HK-2 (cell line): ENCODE results near the gene LSM5.

Experiments
- DNase-seq: peaks from one replicate; pipeline ENCODE4 v3.0.0-alpha.2; 2018; ENCODE audit not compliant: unreplicated experiment

The LSM5 gene

DNA sequence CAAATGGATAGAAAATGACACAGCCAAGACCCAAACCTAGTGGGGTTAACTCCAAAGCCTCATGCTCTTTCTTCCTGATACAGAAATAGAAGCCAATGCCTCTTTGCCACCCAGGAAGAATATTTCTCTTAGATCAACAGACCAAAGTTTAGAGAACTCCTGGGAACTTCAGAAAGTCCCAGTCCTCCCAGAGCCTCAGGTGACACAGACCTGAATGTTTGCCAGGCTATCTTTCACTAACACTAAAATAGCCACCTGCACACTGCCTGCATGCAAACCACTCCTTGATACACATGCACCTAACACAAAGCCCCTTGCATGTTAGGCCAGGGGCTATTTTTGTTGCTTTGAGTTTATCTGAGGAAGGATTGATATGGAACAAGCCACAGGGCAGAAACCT is 27.7 kb downstream of the LSM5 start:
- no peak for DNase-seq

DNA sequence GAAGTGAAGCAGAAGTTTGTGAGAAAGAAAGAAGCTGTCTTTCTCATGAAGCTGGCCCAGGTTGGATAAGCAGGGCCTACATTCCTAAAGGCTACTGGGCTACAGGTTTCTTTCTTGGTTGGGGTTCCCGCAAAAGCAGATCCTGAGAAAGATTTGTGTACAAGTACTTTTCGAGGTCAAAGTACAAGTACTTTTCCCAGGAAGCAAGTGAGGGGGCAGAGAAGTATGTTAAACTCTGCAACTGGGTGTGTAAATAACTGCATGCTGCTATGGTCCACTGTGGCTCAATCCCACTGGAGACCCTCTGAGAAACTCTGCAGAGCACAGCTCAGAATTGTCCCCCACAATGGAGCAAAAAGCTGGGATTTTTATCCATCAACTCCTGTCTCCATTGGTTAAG is 28.7 kb downstream of the LSM5 start:
- no peak for DNase-seq

GRCh38 chr7:32459788-32460187 is 30.4 kb downstream of the LSM5 start:
- DNase-seq, result no peak

DNA sequence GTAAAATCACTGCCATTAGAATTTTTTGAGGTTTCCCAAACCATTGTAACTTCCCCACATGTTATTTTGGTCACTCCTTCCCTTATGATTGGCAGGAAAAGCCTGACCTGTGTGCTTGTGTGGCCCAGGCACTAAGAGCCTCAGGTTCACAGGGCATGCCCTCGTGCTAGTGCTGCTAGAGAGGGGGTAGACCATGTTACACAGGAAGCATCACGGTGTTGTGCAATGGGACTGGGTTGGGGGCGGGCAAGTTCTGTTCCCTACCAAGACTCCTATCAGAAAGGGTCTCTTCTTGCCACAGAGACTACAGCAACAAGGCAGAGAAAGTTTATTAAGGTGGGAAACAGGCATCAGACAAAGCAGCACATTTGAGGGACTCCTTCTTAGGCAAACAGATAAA is 32.2 kb downstream of the LSM5 start:
- DNase-seq, result no peak

DNA sequence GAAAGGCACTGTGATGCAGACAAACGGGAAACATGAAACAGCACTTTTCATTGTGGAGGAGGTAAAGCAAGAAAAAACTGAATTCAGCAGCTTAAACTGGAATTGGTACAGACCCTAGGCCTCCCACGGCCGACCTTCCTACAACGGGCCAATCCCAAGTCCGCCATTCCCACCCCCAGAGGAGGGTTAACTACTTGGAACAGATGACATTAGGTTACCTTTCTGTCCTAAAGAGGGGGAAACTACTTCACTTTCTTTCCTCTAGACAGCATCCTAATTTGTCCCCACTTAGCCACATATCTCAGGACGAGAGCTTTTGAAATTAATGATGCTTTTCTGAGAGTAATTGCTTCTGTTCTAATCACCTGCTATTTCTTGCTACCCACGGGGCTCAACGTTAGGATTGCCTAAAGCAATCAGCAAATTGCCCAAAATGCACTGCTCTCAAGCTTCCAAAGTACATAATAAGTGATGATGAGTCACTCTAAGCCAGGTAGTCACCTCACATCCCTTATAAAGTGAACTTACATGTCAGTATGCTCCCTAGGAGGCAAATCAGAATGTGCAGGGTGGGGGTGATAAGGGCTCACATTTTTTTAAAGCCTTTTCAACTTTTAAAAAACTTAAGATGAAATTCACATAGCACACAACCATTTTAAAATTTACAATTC is 36.7 kb downstream of the LSM5 start:
- DNase-seq, result no peak

- no peak for DNase-seq
Observed at GRCh38 chr7:32447218-32447617, 43.0 kb downstream of the LSM5 start.

DNA sequence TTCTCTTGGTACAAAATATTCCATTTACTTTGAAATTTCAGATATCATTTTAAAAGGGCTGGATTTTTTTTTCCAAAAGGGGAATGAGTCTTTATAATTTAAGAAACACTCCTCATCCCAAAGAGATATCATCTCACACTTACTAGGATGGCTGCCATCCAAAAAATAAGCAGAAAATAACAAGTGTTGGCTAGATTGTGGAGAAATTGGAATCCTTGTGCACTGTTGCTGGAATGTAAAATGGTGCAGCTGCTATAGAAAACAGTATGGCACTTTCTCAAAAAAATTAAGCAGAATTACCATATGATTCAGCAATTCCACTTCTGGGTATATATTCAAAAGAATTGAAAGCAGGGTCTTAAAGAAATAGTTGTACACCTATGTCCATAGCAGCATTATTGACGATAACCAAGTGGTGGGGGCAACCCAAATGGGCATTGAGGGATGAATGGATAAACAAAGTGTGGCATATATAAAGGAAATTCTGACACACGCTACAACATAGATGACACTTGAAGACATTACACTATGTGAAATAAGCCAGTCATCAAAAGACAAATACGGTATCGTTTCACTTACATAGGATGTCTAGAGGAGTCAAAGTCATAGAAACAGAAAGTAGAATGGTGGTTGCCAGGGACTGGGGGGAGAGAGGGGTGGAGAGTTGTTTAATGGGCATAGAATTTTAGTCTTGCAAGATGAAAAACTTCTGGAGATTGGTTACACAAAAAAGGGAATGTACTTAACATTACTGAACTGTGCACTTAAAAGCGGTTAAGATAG is 53.8 kb downstream of the LSM5 start:
- DNase-seq, result no peak
